NCI-H146 treated with DMSO at 0.1 percent for 48 hours (cell line): ENCODE measurements around the gene HK2.
"Not testable (repeated sequence)": the region's sequence is repeated elsewhere in the genome, so short reads cannot be mapped to it uniquely, and the experiment has no call there.

Source experiments
- DNase-seq: peaks from one replicate; lab custom pipeline; 2025; ENCODE audit not compliant: unreplicated experiment; lab: John Stamatoyannopoulos, UW

The HK2 gene

GRCh38 chr2:74834792-74835755 is 1.1 kb downstream of the HK2 start:
- DNase-seq, result peak; percentile 78

- peak; percentile 74 for DNase-seq
Observed at GRCh38 chr2:74835831-74836674, 2.1 kb downstream of the HK2 start.

- no peak for DNase-seq
Observed at GRCh38 chr2:74836675-74837401, 2.9 kb downstream of the HK2 start.

- no peak for DNase-seq
Observed at GRCh38 chr2:74841641-74842040, 7.7 kb downstream of the HK2 start.

GRCh38 chr2:74843433-74843832 is 9.5 kb downstream of the HK2 start:
- no peak for DNase-seq

GRCh38 chr2:74843899-74844298 is 10.0 kb downstream of the HK2 start:
- no peak for DNase-seq

- DNase-seq, result no peak
Observed at GRCh38 chr2:74844752-74845151, 10.8 kb downstream of the HK2 start.

GRCh38 chr2:74845217-74845751 is 11.4 kb downstream of the HK2 start:
- no peak for DNase-seq

- no peak for DNase-seq
Observed at GRCh38 chr2:74845991-74846390, 12.1 kb downstream of the HK2 start.

- no peak for DNase-seq
Observed at GRCh38 chr2:74846481-74846880, 12.6 kb downstream of the HK2 start.

- no peak for DNase-seq
Observed at GRCh38 chr2:74847070-74847858, 13.3 kb downstream of the HK2 start.

GRCh38 chr2:74849228-74849892 is 15.4 kb downstream of the HK2 start:
- DNase-seq, result no peak

GRCh38 chr2:74850496-74851190 is 16.7 kb downstream of the HK2 start:
- DNase-seq, result no peak

- DNase-seq, result no peak
Observed at GRCh38 chr2:74851191-74851566, 17.3 kb downstream of the HK2 start.

- not testable (repeated sequence) for DNase-seq
Observed at GRCh38 chr2:74853360-74853759, 19.4 kb downstream of the HK2 start.

- no peak for DNase-seq
Observed at GRCh38 chr2:74854401-74854800, 20.5 kb downstream of the HK2 start.

GRCh38 chr2:74855114-74855707 is 21.3 kb downstream of the HK2 start:
- DNase-seq, result not testable (repeated sequence)

- no peak for DNase-seq
Observed at GRCh38 chr2:74856004-74856578, 22.2 kb downstream of the HK2 start.
